ENCODE measurements around the gene TMEM269. TPM values are rescaled to one million over a fixed set of nuclear protein-coding genes. Genes with fewer than 3 reads are reported as not detected.

Gene TMEM269
- total RNA-seq, 4 donors from 2014 or later = 0.11 to 0.17 (median 0.16) TPM; not detected in 1

DNA sequence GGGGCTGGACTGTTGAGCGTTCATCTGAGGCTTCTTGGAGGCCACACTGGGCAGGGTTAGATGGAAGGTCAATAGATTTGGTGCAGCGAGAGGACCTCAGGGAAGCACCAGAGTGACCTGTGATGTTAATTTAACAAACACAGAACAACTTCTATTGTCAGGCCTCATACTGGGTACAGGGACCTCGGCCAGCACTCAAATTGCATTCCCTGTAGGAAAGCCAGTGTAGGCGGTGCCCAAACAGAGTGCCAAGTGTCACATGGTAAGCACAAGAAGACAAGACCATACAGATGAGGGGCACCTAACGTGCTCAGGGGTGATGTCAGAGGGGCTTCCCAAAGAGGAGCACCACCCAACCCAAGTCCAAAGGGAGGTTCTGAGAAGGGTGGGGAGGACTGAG is 1.3 kb downstream of the TMEM269 start:
- no peaks in the 10 kb centered on the region for H3K9me3 ChIP-seq

DNA sequence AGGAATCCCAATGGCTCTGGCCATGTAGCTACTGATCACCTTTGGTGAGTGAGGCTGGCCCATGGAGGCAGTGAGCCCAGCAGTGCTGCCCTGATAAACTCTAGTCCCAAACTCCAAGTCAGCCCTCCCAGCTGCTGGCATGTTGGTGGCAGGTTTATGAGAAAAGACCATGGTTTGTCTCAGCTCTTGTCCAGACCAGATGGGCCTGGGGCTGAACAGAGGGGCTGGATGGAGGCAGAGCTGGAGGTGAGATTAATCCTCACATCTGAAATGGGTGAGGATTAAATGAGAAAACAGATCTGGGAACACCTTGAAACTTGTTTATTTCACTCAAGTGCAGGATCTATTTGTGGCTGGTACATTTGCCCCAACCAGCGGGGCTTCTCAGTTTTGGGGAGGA is 3.2 kb downstream of the TMEM269 start:
- Histone ChIP-seq H3K27me3 (no peaks in the 10 kb centered on the region), H3K36me3 (peaks cover 3% of the 10 kb centered on the region), H3K4me3 (no peak overlapping the region), H3K27ac (no peak overlapping the region), H3K4me1 (peaks cover 10% of the 10 kb centered on the region), H3K9me3 (no peaks in the 10 kb centered on the region)
- 100% methylated on average over 1 of the region's 1 CpG for WGBS
- TF ChIP-seq, protein P1, sequence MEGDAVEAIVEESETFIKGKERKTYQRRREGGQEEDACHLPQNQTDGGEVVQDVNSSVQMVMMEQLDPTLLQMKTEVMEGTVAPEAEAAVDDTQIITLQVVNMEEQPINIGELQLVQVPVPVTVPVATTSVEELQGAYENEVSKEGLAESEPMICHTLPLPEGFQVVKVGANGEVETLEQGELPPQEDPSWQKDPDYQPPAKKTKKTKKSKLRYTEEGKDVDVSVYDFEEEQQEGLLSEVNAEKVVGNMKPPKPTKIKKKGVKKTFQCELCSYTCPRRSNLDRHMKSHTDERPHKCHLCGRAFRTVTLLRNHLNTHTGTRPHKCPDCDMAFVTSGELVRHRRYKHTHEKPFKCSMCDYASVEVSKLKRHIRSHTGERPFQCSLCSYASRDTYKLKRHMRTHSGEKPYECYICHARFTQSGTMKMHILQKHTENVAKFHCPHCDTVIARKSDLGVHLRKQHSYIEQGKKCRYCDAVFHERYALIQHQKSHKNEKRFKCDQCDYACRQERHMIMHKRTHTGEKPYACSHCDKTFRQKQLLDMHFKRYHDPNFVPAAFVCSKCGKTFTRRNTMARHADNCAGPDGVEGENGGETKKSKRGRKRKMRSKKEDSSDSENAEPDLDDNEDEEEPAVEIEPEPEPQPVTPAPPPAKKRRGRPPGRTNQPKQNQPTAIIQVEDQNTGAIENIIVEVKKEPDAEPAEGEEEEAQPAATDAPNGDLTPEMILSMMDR (IDR thresholded peaks at IDR 0.05) = no peak
- TF ChIP-seq POLR2A (IDR thresholded peaks at IDR 0.05) (no peak), POLR2AphosphoS5 (IDR thresholded peaks at IDR 0.05) (no peak), EP300 (IDR thresholded peaks at IDR 0.05) (no peak)
- no peak for DNase-seq (ENCODE audit: low spot score in 2 of 2)

More for the DNA sequence above, 1.3 kb downstream of the TMEM269 start:
- WGBS = 70% methylated on average over 5 of the region's 5 CpGs
- peaks cover 12% of the 10 kb centered on the region for H3K36me3 ChIP-seq
- DNase-seq (ENCODE audit: low spot score in 2 of 2) = no peak
- no peak overlapping the region for H3K4me3 ChIP-seq
- H3K27me3 ChIP-seq = no peaks in the 10 kb centered on the region
- H3K27ac ChIP-seq = no peak overlapping the region
- TF ChIP-seq, protein P1 (IDR thresholded peaks at IDR 0.05) = no peak
- no peak for TF ChIP-seq POLR2A (IDR thresholded peaks at IDR 0.05)
- no peak for TF ChIP-seq POLR2AphosphoS5 (IDR thresholded peaks at IDR 0.05)
- no peak for TF ChIP-seq EP300 (IDR thresholded peaks at IDR 0.05)
- H3K4me1 ChIP-seq = peaks cover 10% of the 10 kb centered on the region

DNA sequence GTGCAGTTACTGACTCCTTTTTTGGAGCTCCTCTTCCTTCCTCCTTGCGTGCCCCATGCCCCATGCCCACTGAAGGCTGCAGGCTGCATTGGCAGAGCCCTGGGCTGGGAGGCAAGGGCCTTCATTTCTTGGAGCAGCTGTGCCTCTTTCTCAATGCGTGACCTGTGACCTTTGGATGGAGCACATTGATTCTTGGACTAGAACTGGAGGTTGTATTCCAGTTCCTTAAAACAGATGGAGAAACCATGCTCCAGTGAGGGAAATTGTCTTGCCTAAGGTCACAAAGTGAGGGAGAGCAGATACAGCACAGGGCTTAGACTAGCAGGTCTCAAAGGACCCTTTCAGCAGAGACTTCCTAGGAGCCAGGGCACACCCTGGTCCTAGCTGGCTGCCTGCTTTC is 9.0 kb downstream of the TMEM269 start:
- Histone ChIP-seq H3K4me3 (no peak overlapping the region), H3K27me3 (no peaks in the 10 kb centered on the region), H3K27ac (no peak overlapping the region), H3K36me3 (no peaks in the 10 kb centered on the region), H3K9me3 (no peaks in the 10 kb centered on the region), H3K4me1 (no peaks in the 10 kb centered on the region)
- DNase-seq (ENCODE audit: low spot score in 2 of 2) = no peak
- 80% methylated on average over 1 of the region's 2 CpGs for WGBS
- TF ChIP-seq EP300 (IDR thresholded peaks at IDR 0.05) = no peak
- TF ChIP-seq POLR2AphosphoS5 (IDR thresholded peaks at IDR 0.05) = no peak
- TF ChIP-seq POLR2A (IDR thresholded peaks at IDR 0.05) = no peak
- TF ChIP-seq, protein P1 (IDR thresholded peaks at IDR 0.05) = no peak

DNA sequence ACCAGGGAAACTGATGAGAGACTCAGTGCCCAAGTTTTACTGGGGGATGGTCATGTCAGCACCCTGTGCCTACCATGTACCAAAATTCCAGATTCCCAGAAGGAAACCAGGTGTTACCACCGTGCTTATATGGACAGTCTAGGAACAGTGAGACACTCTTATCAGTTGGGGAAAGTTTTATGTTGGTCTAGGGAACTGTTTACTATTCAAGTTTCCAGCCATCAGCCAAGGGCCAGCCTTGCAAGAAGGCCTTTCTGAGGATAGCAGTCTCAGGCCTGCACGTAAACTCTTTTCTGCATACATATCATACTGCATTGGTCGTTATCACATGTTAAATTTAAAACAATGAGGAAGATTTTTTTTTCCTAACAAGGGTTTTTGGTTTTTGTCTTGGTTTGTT is 12.6 kb downstream of the TMEM269 start:
- Histone ChIP-seq H3K9me3 (no peaks in the 10 kb centered on the region), H3K4me3 (no peak overlapping the region), H3K36me3 (no peaks in the 10 kb centered on the region), H3K27ac (no peak overlapping the region), H3K4me1 (no peaks in the 10 kb centered on the region), H3K27me3 (no peaks in the 10 kb centered on the region)
- no peak for DNase-seq (ENCODE audit: low spot score in 2 of 2)
- 86% methylated on average over 3 of the region's 3 CpGs for WGBS
- TF ChIP-seq EP300 (IDR thresholded peaks at IDR 0.05) (no peak), POLR2AphosphoS5 (IDR thresholded peaks at IDR 0.05) (no peak), POLR2A (IDR thresholded peaks at IDR 0.05) (no peak)
- TF ChIP-seq, protein P1 (IDR thresholded peaks at IDR 0.05) = no peak

DNA sequence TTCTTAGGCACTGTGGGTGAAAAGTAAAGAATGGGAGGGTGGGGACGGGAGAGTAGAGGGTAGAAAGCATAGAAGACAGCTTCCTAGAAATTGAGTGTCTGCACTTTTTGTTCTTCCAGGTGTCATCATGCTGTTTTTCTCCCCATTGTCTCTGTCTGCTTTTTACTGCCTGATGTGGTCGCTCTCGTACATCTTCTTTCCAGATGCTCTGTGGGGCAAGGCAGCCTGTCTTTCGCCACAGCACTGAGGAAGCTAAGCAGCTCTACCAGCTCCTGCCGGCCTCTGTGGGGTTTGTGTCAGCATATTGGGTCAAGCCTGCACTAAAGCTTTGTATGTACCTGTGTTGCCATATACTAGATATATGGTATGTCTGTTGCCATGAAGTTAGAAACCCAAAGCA is 13.2 kb downstream of the TMEM269 start:
- no peaks in the 10 kb centered on the region for H3K9me3 ChIP-seq
- TF ChIP-seq POLR2AphosphoS5 (IDR thresholded peaks at IDR 0.05) (no peak), POLR2A (IDR thresholded peaks at IDR 0.05) (no peak), EP300 (IDR thresholded peaks at IDR 0.05) (no peak)
- TF ChIP-seq, protein P1 (IDR thresholded peaks at IDR 0.05) = no peak
- no peaks in the 10 kb centered on the region for H3K4me1 ChIP-seq
- DNase-seq (ENCODE audit: low spot score in 2 of 2) = no peak
- H3K27me3 ChIP-seq = no peaks in the 10 kb centered on the region
- H3K4me3 ChIP-seq = no peak overlapping the region
- WGBS = 76% methylated on average over 5 of the region's 5 CpGs
- no peak overlapping the region for H3K27ac ChIP-seq
- H3K36me3 ChIP-seq = no peaks in the 10 kb centered on the region
